Left ventricle myocardium superior (tissue), 1 donor: ENCODE results near the gene TAF9B. TPM values are rescaled to one million over a fixed set of nuclear protein-coding genes. Genes with fewer than 3 reads are reported as not detected.
A peak's percentile ranks its signal among the peaks of the same experiment; 100 is the strongest.
"Not testable (repeated sequence)": the region's sequence is repeated elsewhere in the genome, so short reads cannot be mapped to it uniquely, and the experiment has no call there.

Experiments
- ATAC-seq: fragments of 200-7000 bp; cut with Tn5 transposase; one replicate; pipeline ENCODE4 v1.9.1; 2020; ENCODE audit warnings: mild to moderate bottlenecking, moderate library complexity
- DNase-seq: peaks from one replicate; pipeline ENCODE4 v3.0.0-alpha.2; 2020
- intact Hi-C: fragments of 100-400 bp; cut with micrococcal nuclease; formaldehyde crosslinking; loops from one replicate; pipeline ENCODE4 v1.11.0; 2022
- long read RNA-seq: library from polyadenylated mRNA; unstranded; transcript quantifications from one replicate; pipeline ENCODE4 v2.0.0, GENCODE V29; 2021
- total RNA-seq: library from RNA; stranded (reverse); fragmentation: NEBNext Ultra II Directional; extraction: Animal tissue kit (Norgen Biotek cat#: 25700); gene quantifications from one replicate; pipeline ENCODE4 v1.2.1, GENCODE V29; 2021
- donor health status: DM: no; HTN: yes; CAD: no; lungs with severe emphysema.

TAF9B gene, protein sequence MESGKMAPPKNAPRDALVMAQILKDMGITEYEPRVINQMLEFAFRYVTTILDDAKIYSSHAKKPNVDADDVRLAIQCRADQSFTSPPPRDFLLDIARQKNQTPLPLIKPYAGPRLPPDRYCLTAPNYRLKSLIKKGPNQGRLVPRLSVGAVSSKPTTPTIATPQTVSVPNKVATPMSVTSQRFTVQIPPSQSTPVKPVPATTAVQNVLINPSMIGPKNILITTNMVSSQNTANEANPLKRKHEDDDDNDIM
- 19.1 TPM for total RNA-seq
- long read RNA-seq, transcript TAF9B-201 (7 exons, 2,713 nt): major isoform, 15 of 19 reads
- long read RNA-seq, partial matches to known transcripts: 1 of 19 reads
- long read RNA-seq, other reads (novel, unspliced or antisense): 3 of 19 reads

DNA sequence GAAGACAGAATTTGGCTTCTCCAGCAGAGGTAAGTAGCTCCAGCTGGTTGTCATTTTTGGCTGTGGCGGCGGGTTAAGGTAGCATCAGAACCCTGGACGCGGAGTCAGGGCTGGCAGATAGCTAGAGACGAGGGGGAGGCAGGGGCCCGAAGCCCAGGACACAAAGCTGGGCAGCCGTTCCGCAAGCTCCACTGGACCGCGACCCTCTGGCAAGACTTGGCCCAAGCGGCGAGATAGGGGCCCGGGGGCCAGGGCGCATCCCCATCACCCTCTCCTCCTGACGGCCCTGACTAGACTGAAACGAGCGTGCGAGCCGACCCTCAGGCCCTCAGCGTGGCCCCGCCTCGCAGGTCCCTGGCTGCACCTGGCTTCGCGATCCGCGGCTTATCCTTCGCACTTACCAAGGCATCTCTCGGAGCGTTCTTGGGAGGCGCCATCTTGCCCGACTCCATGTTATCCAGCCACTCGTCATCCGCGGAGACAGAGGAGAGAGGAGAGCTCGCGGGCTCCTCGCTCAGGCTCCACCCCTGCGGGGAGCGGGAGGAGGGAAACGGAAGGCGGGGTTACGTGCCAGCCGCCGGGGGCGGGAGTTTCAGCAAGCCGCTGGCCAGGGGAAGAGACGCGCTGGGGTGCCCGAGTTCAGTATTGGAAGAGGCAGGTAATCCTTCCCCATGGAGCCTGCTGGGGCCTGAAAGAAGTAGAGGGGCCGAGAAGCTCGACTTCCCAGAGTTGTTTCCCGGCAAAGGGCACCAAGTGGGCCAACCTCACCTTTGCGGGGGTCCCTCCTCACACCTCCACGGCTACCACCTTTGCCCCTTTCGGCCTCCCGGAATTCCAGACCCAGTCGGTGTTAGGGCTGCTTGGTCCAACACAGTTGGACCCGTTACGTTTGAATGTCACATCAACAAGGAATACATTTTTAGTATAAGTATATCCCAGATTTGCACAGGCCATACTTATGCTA is at the start of gene TAF9B:
Gene TAF9B (minus strand): TSS at position 491 of the 964 bp plus-strand sequence. CDS start 39 bp downstream, at position 452.
- intact Hi-C loops: no loop called here
- DNase-seq (peak; percentile 89), ATAC-seq (peak; percentile 100)

DNA sequence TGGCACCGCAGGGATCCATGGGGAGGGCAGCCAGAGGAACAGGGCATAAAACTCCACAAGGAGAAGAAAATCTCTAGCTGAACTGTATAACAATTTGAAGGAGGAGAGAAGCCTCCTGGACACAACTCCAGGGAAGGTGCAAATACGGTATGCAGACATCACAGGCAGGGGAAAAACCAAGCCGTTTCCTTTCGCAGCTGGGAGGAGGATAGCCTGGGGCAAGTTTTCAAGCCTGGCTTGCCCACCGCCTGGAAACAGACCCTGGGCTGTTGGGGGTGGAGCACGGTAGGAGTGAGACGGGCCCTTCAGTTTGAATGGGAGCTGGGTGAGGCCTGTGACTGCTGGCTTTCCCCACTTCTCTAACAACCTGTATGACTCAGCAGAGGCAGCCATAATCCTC is 43.4 kb upstream of the TAF9B start:
- ATAC-seq: no peak
- DNase-seq: no peak
- intact Hi-C loops: no loop called here

DNA sequence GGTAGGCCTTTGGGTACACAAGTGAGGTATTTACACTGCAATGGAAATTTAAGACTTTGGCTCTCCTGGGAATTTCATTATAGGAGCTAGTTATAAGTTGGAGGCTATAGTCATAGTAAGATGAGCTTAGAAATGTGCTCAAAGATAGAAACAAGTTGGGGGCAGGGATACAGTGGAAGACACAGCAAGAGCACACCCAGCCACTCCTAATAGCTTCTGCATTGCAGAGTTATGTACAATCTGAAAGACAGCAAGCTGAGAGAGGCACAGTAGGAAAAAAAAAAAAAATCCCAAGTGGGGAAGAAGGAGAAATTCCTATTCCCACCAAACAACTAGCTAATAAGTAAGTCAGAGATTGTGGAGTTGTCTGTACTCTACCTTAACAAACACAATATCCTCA is 41.9 kb upstream of the TAF9B start:
- ATAC-seq: no peak
- DNase-seq: no peak

DNA sequence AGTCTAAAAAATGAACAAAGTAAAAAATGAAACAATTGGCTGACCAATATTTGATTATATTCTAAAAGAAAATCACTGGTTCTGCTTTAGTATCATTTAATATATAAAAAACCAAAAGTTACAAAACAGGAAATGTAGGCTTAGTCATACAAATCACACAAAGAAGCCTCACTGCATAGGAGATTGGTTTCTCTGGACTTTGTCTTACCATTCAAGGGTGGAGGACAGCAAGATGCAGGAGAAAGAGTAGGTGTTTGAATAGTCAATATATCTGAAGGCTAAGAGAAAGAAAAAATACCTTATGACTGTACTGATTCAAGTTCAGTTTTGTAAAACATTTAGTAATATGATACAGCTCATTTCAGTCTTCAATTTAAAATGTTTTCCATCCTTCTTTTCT is 28.6 kb upstream of the TAF9B start:
- DNase-seq: no peak
- ATAC-seq: no peak
- intact Hi-C loops: no loop called here

More for the DNA sequence above, 41.9 kb upstream of the TAF9B start:
- intact Hi-C loops: no loop called here

DNA sequence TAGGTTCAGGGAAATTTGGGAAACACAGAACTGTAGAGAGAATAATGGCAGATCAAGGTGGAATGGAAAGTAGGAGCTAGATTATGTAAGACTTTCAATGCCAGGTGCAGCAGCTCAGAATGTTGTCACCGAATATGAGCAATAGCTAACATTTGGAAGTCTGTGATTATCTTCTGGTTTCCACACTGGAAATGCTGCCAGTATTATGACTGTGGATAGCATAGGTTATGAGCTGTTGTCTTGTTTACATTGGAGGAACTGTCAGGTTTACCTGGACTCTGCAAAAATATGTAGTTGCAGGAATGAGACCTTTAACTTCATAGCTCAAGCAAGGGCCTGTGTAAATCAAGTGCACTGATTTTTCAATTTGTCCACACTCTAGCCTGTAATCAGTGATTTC is 26.0 kb upstream of the TAF9B start:
- intact Hi-C loops: no loop called here
- ATAC-seq: no peak
- DNase-seq: no peak

DNA sequence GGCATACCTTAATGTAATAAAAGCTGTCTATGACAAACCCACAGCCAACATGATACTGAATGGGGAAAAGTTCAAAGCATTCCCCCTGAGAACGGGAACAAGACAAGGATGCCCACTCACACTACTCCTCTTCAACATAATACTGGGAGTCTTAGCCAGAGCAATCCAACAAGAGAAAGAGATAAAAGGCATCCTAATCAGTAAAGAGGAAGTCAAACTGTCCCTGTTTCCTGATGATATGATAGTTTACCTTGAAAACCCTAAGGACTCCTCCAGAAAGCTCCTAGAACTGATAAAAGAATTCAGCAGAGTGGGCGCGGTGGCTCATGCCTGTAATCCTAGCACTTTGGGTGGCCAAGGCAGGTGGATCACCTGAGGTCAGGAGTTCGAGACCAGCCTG is 23.7 kb upstream of the TAF9B start:
- ATAC-seq, intact Hi-C loops, DNase-seq: not testable (repeated sequence)

DNA sequence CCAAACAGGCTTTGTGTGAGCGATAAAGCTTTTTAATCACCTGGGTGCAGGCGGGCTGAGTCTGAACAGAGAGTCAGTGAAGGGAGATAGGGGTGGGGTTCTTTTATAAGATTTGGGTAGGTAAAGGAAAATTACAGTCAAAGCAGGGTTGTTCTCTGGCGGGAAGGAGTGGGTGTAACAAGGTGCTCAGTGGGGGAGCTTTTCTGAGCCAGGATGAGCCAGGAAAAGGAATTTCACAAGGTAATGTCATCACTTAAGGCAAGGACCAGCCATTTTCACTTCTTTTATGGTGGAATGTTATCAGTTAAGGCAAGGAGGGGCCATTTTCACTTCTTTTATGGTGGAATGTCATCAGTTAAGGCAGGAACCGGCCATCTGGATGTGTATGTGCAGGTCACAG is 21.3 kb upstream of the TAF9B start:
- intact Hi-C loops, ATAC-seq, DNase-seq: not testable (repeated sequence)

DNA sequence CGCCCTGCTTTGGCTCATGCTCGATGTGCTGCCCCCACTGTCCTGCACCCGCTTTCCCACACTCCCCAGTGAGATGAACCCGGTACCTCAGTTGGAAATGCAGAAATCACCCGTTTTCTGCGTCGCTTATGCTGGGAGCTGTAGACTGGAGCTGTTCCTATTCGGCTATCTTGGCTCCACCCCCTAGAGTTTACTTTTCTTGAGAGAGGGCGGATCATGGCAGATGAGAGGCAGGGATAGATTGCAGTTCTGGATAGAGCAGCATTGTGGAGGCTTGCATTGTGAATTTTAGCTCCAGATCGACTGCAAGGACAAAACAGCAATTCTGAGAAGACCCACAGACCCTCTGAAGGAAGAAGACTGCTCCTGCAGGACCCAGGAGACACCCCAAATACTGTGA is 18.4 kb upstream of the TAF9B start:
- ATAC-seq, intact Hi-C loops, DNase-seq: not testable (repeated sequence)

DNA sequence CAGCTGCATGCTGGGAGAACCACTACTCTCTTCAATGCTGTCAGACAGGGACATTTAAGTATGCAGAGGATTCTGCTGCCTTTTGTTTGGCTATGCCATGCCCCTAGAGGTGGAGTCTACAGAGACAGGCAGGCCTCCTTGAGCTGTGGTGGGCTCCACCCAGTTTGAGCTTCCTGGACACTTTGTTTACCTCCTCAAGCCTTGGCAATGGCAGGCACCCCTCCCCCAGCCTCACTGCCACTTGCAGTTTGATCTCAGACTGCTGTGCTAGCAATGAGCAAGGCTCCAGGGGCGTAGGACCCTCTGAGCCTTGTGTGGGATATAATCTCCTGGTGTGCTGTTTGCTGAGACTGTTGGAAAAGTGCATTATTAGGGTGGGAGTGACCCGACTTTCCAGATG is 17.9 kb upstream of the TAF9B start:
- intact Hi-C loops, DNase-seq, ATAC-seq: not testable (repeated sequence)

DNA sequence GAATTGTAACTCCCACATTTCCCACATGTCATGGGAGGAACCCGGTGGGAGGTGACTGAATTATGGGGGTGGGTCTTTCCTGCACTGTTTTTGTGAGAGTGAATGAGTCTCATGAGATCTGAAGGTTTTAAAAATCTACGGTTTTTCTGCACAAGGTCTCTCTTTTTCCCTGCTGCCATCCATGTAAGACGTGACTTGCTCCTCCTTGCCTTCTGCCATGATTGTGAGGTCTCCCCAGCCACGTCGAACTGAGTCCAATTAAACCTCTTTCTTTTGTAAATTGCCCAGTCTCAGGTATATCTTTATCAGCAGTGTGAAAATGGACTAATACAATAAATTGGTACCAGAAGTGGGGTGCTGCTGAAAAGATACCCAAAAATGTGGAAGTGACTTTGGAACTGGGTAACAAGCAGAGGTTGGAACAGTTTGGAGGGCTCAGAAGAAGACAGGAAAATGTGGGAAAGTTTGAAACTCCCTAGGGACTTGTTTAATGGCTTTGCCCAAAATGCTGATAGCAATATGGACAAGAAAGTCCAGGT is 7.6 kb upstream of the TAF9B start:
- ATAC-seq, intact Hi-C loops, DNase-seq: not testable (repeated sequence)

DNA sequence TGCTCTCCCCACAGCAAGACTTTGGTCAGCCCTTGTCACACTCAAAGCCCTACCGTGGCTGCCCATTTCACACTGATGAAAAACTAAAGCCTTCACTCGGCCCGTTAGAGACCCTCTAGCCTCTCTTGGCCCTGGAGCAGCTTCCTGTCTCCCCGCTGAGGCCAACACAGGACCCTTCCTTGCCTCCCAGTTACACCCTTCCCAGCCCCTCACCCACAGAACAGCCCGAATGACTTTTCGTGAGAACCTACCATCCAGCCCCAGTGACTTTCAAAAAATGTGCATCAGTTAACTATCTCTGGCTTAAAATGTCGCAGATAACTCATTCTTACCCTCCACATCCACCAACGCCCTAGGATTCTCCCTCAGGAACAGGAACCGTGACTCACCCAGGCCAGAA is 756 bp upstream of the TAF9B start:
- intact Hi-C loops: no loop called here
- DNase-seq: no peak
- ATAC-seq: no peak

DNA sequence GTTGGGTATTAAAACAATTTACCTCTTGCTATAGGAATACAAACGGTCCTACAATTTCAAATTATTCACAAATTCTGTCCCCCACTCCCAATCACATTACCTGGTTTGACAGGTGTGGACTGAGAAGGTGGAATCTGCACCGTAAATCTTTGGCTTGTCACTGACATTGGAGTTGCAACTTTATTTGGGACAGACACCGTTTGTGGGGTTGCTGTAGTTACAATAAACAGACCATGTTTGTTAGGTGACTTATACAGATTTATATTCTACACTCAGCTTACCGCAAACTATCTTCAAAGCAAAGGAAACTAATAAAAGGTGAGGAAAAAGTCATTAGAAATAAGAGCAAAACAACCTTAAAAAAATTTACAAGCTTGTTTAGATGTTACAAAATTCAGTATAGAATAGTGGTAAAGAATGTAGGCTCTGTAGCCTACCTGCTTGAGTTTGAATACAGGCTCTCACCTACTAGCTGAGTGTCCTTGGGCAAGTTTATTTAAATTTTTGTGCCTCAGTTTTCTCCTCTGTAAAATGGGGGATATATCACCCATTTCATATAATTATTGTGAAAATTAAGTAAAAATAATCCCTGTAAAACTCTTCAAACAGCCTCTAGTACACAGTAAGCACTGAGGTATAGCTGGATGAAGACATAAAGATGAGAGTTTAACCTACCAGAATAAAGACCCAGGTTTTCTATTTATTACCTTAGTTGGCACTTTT is 6.1 kb downstream of the TAF9B start:
- DNase-seq (no peak), ATAC-seq (no peak)
- intact Hi-C loops: no loop called here

DNA sequence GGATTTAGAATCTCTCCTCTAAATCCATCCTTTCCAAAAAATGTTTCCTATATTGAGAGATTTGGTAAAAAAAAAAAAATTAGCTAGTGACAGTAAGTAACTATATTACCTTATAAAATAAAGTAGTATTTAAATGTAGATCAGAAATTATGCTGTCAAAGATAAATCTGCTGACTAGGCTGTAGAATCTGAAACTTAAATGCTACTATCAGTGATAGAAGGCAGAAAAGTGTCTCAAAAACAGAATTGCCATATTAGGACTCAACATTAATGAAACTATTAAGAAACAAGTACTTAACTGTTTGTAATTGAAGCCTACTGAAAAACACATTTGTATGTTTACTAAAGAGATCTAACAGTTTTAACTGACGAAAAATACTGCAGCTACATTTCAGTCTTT is 8.3 kb downstream of the TAF9B start:
- DNase-seq (no peak), ATAC-seq (no peak)
- intact Hi-C loops: no loop called here

DNA sequence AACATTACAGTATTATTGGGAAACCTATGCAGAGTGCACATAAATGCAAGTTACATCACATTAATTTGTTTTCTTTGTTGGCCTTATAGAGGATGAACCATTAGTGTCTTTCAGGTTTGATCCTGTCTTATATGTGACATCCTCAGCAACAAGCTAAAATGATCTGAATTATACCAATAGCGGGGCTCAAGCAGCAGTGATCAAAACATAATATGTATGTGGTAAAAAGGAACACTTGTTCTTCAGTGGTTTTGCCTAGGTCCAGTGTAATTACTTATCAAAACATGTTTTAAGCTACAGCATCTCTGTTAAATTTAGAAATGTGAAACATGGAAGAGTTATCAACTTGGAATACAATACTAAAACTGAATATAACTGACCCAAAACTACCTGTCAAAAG is 9.1 kb downstream of the TAF9B start:
- intact Hi-C loops: no loop called here
- no peak for DNase-seq
- no peak for ATAC-seq

DNA sequence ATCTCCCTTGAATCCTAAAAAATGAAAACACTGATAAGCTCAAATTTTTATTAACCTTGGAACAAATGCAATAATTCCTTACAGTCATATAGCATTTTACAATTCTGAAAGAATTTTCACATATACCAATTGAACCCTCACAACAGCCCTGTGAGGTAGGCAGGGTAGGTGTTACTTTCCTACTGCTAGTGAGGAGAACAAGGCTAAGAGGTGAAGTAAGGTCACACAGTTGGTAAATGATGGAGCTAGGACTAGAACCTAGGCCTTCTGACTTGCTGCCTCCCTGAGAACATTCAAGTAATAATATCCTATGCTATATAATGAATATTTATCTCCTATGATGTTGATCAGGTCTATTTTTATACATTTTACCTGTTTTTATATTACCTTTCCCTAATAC is 9.7 kb downstream of the TAF9B start:
- intact Hi-C loops: no loop called here
- DNase-seq (no peak), ATAC-seq (no peak)

DNA sequence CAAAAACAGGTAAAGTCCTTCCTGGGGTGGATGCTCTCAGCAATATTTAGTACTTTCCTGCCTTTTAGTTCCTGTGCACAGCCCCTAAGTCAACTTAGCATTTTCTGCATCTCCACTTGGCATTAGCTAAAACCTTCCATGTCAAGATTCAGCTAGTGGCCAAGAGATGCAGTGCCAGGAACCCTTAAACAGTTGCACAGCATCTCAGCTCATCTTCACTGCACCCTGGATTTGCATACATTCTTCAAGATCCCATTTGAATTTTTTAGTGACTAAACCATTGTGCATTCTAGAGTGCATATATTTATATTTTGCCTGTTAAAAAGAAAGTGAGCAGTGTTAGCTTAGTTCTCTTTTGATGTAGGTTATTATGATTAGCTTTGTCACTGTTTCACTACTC is 13.7 kb downstream of the TAF9B start:
- intact Hi-C loops, ATAC-seq, DNase-seq: not testable (repeated sequence)

DNA sequence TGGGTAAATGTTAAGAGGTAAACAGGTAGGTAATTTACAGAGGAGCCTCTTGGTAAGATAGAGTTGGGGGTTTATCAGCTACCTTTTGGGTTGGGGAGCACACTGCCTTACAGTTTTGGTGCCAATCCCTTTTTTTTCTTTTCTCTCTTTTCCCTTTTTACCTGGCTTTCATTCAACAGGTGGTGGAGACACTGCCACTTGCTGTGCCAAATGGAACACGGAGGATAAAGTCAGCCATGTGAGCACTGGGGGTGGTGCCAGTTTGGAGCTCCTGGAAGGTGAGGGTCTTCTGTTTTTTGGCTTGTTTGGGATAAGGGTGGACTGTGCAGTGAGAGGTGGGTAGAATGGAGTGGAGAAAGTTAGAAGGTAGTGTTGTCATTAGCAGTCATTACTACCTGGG is 14.3 kb downstream of the TAF9B start:
- ATAC-seq: no peak
- intact Hi-C loops: no loop called here
- no peak for DNase-seq

DNA sequence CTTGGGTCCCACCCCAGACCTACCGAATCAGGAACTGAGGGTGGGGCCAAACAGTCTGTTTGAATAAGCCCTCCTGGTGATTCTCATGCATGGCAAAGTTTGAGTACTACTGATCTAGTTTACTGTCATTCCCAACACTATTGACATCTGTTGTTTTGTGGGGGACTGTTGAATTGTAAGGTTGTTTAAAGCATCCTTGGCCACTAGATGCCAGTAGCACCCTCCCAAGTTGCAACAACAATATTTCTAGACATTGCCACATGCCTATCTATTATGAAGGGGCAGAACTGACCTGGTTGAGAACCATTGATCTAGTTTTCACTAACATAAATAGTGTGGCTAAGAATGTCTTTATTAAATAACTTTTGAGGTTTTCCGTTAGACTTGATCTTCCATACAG is 15.1 kb downstream of the TAF9B start:
- no peak for DNase-seq
- intact Hi-C loops: no loop called here
- no peak for ATAC-seq

DNA sequence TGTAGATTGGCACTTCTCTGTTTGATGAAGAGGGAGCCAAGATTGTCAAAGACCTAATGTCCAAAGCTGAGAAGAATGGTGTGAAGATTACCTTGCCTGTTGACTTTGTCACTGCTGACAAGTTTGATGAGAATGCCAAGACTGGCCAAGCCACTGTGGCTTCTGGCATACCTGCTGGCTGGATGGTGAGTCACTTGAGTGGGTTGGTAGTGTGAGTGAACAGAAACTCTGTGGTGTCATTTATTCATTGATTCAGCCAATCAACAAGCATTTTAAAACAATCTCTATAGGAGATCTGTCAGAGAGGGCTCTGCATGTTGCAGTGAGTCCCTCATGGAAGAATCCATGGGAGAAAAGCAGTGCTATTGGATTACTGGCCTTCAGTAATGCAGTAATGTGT is 16.3 kb downstream of the TAF9B start:
- peak; percentile 18 for ATAC-seq
- no peak for DNase-seq
- intact Hi-C loops: no loop called here
